Activated naive CD8-positive, alpha-beta T cell treated with anti-CD3 and anti-CD28 coated beads, Interleukin-2, amount 50 U/mL, for 24 hours (primary cell): Measurements from ENCODE around the gene RGSL1.
"Not testable (repeated sequence)": the region's sequence is repeated elsewhere in the genome, so short reads cannot be mapped to it uniquely, and the experiment has no call there.

Experiments
- ATAC-seq: fragments of 150-1000 bp; cut with Tn5 transposase; one replicate; pipeline ENCODE4 v1.10.0; 2021
- DNase-seq: peaks from one replicate; pipeline ENCODE4 v3.0.0; 2021
- H3K27ac Mint-ChIP-seq: one replicate; pipeline ENCODE4 v1.8.0; 2021; ENCODE audit warnings: mild to moderate bottlenecking, mixed read lengths
- H3K27me3 Mint-ChIP-seq: one replicate; pipeline ENCODE4 v1.8.0; 2021; ENCODE audit warnings: mixed read lengths
- H3K36me3 Mint-ChIP-seq: one replicate; pipeline ENCODE4 v1.8.0; 2021; ENCODE audit warnings: low read depth, mixed read lengths
- H3K4me1 Mint-ChIP-seq: one replicate; pipeline ENCODE4 v1.8.0; 2021; ENCODE audit warnings: mixed read lengths
- H3K4me3 Mint-ChIP-seq: one replicate; pipeline ENCODE4 v1.8.0; 2021; ENCODE audit warnings: mild to moderate bottlenecking, moderate library complexity, mixed read lengths
- H3K9me3 Mint-ChIP-seq: one replicate; pipeline ENCODE4 v1.8.0; 2021; ENCODE audit warnings: mixed read lengths

RGSL1 gene

DNA sequence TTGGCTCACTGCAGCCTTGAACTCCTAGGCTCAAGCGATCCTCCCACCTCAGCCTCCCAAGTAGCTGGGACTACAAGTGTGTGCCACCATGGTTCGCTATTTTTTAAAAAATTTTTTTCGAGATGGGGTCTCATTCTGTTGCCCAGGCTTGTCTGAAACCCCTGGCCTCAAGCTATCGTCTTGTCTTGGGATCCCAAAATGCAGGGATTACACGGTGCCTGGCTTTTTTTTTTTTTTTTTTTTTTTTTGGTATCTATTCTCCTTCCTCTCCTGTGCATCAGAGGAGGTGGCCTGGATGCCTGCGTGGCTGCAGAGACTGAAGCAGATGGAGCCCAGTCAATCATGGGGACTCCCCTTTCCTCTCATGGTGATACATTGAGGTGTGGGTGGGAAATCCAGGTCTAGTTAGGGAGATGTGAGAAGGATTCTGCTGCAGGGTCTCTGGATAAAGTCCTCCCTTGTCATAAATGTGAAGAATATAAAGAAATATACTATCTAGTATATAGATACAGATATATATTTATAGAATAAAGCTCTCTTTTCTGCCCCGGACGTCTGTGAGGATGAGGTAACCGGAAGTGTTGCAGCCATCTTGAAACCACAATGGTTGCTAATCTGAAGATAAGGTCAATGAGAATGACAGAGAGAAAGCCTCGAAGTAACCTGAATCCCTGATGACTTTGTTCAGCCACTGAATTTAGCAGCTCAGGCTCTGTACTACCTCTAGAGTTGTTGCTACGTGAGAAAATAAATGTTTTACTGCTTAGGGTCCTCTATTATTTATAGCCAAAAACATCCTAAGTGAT, 19.5 kb upstream of the RGSL1 start:
- H3K4me3 Mint-ChIP-seq, result peak overlapping the region; percentile 15
- H3K9me3 Mint-ChIP-seq, result no peaks in the 10 kb centered on the region
- ATAC-seq, result peak; percentile 81
- H3K27me3 Mint-ChIP-seq, result no peaks in the 10 kb centered on the region
- H3K36me3 Mint-ChIP-seq, result no peaks in the 10 kb centered on the region
- H3K27ac Mint-ChIP-seq, result peak overlapping the region; percentile 5
- DNase-seq, result peak; percentile 40
- peaks cover 22% of the 10 kb centered on the region for H3K4me1 Mint-ChIP-seq

DNA sequence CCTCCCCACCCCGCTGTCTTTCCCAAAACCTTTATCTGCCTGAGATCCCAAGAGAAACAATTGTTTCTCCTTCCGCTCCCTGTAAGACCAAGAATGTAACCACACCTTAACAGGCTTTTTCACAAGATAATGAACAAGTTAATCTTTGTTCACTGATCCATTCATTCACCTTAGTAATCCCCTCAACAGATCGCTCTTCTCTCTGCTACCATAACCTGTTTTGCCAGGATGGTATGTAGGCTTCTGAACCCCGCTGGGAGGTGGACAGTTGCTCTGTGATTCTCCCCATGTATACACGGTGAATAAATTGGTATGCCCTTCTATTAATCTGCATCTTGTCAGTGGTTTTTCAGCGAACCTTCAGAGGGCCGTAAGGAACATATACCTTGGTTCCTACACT, 18.7 kb upstream of the RGSL1 start:
- Mint-ChIP-seq H3K9me3 (no peaks in the 10 kb centered on the region), H3K4me3 (no peak overlapping the region), H3K27ac (no peak overlapping the region), H3K4me1 (peaks cover 20% of the 10 kb centered on the region), H3K36me3 (no peaks in the 10 kb centered on the region), H3K27me3 (no peaks in the 10 kb centered on the region)
- DNase-seq (no peak), ATAC-seq (no peak)

DNA sequence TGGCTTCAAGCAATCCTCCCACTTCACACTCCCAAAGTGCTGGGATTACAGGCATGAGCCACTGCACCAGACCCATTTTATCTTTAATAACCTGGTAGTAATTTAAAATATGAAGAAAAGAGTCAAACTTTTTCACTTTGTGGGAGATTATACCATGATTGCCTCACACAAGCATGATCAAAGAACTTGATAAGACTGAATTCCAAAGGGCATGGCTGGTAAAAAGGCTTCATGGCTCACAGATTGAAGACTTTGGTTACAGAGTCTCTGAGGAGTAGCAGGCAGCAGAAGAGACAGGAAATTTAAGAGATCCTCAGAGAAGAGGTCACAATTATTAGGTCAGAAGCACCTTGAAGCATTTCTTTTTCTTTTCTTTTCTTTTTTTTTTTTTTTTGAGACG, 16.4 kb upstream of the RGSL1 start:
- ATAC-seq (no peak), DNase-seq (no peak)
- H3K4me1 Mint-ChIP-seq, result peaks cover 15% of the 10 kb centered on the region
- no peak overlapping the region for H3K27ac Mint-ChIP-seq
- H3K4me3 Mint-ChIP-seq, result no peak overlapping the region
- no peaks in the 10 kb centered on the region for H3K36me3 Mint-ChIP-seq
- peaks cover 2% of the 10 kb centered on the region for H3K27me3 Mint-ChIP-seq
- H3K9me3 Mint-ChIP-seq, result peaks cover 4% of the 10 kb centered on the region

DNA sequence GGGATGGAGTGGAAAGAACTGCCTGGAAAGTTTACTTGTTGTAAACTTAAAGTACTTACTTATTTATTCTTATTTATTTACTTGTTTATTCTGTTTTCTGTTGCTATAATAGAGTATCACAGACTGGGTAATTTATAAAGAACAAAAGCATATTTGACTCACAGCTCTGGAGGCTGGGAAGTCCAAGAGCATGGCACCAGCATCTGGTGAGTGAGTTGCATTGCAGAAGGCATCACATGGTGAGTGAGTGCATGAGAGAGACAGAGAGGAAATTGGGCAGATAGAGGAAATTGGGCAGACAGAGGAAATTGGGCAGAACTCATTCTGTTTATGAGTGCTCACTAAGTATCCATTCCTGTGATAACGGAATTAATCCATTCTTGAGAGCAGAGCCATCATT, 11.6 kb upstream of the RGSL1 start:
- Mint-ChIP-seq H3K27ac (no peak overlapping the region), H3K4me3 (no peak overlapping the region), H3K27me3 (peaks cover 2% of the 10 kb centered on the region), H3K36me3 (no peaks in the 10 kb centered on the region), H3K4me1 (no peaks in the 10 kb centered on the region), H3K9me3 (peaks cover 4% of the 10 kb centered on the region)
- DNase-seq, result no peak
- ATAC-seq, result no peak

DNA sequence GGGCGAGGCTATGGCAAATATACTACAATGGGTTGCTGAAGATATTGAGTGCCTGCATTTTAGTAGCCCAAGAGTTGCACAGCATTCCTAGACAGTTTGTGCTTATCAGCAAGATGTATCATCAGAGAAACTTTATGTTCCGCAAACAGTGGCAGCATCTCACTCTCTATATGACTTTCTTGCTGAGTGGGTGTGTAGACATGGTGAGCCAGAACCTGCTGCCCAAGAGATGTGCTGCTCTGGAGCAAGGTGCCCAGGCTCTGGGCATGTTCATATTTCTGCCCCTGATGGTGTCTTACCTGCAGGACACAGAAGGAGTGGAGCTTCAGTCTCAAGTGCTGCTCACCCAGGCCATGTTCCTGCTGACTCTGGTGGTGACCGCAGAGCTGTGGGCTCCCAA, 8.2 kb upstream of the RGSL1 start:
- ATAC-seq (peak; percentile 43), DNase-seq (no peak)
- peaks cover 2% of the 10 kb centered on the region for H3K27me3 Mint-ChIP-seq
- no peak overlapping the region for H3K4me3 Mint-ChIP-seq
- no peak overlapping the region for H3K27ac Mint-ChIP-seq
- no peaks in the 10 kb centered on the region for H3K4me1 Mint-ChIP-seq
- H3K36me3 Mint-ChIP-seq, result no peaks in the 10 kb centered on the region
- peaks cover 4% of the 10 kb centered on the region for H3K9me3 Mint-ChIP-seq

DNA sequence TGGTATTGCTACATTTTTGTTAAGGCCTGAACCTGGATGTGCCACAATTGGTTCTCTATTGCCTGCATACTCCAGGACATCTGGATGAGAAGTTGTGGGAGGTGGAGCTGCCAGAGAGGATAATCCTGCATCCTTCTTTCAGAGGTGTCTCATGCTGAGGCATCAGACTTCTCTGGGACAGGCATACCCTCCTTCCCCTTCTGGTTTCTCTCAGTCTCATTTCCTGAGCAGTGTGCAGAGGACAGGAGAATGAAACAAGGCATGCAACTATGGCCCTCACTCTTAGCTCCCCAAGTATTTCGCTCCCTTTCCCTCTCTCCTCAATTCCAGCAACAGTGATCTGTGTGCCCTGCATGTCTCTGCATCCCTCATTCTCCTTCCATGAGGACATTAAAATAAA, 7.6 kb upstream of the RGSL1 start:
- no peak for ATAC-seq
- peaks cover 4% of the 10 kb centered on the region for H3K9me3 Mint-ChIP-seq
- H3K4me3 Mint-ChIP-seq, result no peak overlapping the region
- DNase-seq, result no peak
- H3K4me1 Mint-ChIP-seq, result no peaks in the 10 kb centered on the region
- no peaks in the 10 kb centered on the region for H3K36me3 Mint-ChIP-seq
- no peak overlapping the region for H3K27ac Mint-ChIP-seq
- H3K27me3 Mint-ChIP-seq, result peaks cover 2% of the 10 kb centered on the region

DNA sequence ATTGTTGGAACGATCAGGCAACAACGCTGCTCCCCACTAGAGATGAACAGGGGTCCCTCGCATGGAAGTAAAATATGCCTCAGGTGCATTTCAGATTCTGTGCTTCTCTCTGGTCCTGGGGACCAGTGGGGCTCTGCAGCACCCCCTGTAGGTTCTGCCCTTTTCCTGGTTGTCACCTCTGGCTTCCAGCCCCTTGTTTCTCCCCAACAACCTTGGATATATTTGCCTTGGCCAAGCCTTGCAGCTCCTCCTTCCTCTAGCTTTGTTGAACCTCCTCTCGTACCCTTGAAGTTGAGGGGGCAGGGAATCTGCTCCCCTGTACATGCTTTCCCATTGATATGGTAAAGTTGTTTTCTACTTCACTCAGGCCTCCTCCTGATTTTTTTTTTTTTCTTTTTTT, 5.4 kb upstream of the RGSL1 start:
- no peaks in the 10 kb centered on the region for H3K36me3 Mint-ChIP-seq
- H3K27ac Mint-ChIP-seq, result no peak overlapping the region
- no peak overlapping the region for H3K4me3 Mint-ChIP-seq
- H3K27me3 Mint-ChIP-seq, result no peaks in the 10 kb centered on the region
- no peaks in the 10 kb centered on the region for H3K4me1 Mint-ChIP-seq
- DNase-seq (no peak), ATAC-seq (no peak)
- H3K9me3 Mint-ChIP-seq, result no peaks in the 10 kb centered on the region

DNA sequence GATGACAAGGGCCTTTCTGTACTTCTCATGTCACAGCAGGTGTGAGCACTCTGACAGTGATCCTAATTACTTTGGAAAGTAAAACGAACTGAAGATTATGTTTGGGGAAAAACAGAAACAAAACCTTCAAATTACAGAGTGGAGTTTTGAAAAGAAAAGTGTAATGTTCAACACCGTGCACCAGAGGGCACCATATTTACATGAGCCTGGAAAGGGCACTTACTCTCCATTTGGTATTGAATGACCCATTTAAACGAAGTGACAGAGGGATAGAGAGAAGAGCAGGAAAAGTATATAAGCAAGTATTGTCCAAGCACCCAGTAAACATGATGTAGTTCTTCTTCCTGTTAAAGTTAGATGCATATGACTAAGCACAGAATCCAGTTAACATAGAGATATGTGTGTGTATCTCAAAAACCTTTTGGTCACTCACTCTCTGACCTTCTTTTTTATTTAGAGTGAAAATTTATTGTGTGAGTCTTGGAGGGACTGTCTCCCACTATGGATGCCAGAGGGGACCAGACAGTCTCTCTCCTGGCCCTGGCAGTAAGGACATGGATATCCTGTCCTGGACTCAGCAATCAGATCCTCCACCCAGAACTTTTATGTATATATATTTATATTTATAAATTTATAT, 3.8 kb upstream of the RGSL1 start:
- Mint-ChIP-seq H3K27me3 (no peaks in the 10 kb centered on the region), H3K4me3 (no peak overlapping the region), H3K36me3 (no peaks in the 10 kb centered on the region), H3K4me1 (no peaks in the 10 kb centered on the region), H3K9me3 (no peaks in the 10 kb centered on the region), H3K27ac (no peak overlapping the region)
- peak; percentile 38 for DNase-seq
- no peak for ATAC-seq

DNA sequence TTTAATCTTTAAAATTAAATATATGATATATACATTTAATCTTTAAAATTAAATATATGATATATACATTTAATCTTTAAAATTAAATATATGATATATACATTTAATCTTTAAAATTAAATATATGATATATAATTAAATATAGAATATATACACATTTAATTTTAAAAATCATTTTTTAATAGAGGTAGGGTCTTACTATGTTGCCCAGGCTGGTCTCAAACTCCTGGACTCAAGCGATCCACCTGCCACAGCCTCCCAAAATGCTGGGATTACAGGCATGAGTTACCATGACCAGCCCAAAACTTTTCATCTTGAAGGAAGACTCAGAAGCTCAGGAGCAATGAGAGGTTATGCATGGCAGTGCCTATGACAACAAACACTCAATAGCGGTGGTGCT, 2.8 kb upstream of the RGSL1 start:
- H3K36me3 Mint-ChIP-seq, H3K4me1 Mint-ChIP-seq, H3K27ac Mint-ChIP-seq, H3K9me3 Mint-ChIP-seq, ATAC-seq, DNase-seq, H3K4me3 Mint-ChIP-seq, H3K27me3 Mint-ChIP-seq: not testable (repeated sequence)

DNA sequence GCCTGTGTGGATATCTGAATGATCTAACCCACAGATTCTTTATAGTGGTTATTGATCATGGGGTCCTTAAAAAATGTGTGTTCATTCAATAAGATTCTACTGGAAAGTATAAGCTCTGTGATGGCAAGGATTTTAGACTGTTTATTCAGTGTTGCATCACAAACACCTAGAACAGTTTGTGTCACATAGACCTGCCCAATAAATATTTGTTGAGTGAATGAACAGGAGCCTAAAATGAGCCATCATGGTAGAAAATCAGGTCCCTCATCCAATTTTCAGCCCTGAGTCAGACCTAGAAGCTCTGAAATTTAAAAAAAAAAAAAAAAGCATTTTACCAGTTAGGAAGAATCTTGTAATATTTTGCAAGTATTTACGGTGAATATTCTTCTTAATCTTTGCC, 2.3 kb upstream of the RGSL1 start:
- H3K36me3 Mint-ChIP-seq, result no peaks in the 10 kb centered on the region
- DNase-seq (no peak), ATAC-seq (no peak)
- H3K27me3 Mint-ChIP-seq, result no peaks in the 10 kb centered on the region
- H3K4me3 Mint-ChIP-seq, result no peak overlapping the region
- no peaks in the 10 kb centered on the region for H3K9me3 Mint-ChIP-seq
- H3K27ac Mint-ChIP-seq, result no peak overlapping the region
- H3K4me1 Mint-ChIP-seq, result no peaks in the 10 kb centered on the region

DNA sequence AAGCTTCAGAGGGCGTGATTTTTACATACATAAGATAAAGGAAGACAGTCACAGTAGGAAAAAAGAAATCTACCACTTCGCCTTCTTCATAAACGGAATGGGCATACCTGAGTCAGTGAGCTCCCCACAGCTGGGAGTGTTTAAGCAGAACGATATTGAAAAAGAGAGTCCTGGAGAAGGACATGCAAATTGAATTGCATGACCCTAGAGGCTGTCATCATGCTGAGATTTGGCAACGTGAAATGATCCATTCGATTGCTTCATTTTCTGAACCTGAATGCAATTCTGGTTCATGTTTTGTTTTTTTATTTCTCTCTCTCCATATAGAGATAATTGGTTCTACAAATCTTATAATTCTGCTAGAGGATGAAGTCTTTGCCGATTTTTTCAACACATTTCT, 3.7 kb downstream of the RGSL1 start:
- Mint-ChIP-seq H3K36me3 (no peaks in the 10 kb centered on the region), H3K4me1 (no peaks in the 10 kb centered on the region), H3K9me3 (no peaks in the 10 kb centered on the region), H3K27ac (no peak overlapping the region), H3K4me3 (no peak overlapping the region), H3K27me3 (peaks cover 6% of the 10 kb centered on the region)
- DNase-seq, result no peak
- ATAC-seq, result no peak

DNA sequence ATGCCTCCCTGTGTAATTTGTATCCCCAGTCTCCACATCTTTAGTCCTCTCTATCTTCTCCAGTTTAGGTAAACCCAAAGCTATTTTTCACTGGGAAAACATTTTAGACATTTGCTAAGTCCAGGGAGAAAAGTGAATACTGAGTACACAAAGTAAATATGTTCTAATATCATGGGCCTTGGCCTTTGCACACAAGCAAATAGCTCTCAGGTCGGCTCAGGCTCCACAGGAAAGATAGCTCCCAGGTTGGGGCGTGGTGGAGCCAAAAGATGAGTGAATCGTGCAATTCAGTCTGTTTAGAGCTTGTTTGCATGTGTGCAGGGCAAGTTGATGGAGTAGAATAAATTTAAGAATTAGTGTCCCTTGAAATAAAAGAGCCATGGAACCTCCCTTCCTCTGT, 7.9 kb downstream of the RGSL1 start:
- no peak overlapping the region for H3K27ac Mint-ChIP-seq
- DNase-seq, result no peak
- no peaks in the 10 kb centered on the region for H3K4me1 Mint-ChIP-seq
- no peak for ATAC-seq
- H3K36me3 Mint-ChIP-seq, result no peaks in the 10 kb centered on the region
- H3K27me3 Mint-ChIP-seq, result peaks cover 22% of the 10 kb centered on the region
- no peaks in the 10 kb centered on the region for H3K9me3 Mint-ChIP-seq
- no peak overlapping the region for H3K4me3 Mint-ChIP-seq

DNA sequence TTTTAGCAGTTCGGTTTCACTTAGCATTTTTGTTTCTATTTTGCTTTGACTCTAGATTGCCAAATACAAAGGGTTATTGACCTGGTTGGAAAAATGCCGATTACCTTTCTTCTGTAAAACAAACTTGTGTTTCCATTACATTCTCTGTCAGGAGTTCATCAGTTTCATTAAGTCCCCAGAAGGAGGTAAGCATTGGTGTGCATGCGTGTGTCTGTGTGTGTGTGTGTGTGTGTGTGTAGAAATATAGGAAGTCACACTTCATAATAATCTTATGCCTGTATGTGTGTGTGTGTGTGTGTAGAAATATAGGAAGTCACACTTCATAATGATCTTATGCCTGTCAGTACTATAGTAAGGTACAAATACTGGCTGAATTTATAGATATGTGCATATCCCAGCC, 10.0 kb downstream of the RGSL1 start:
- DNase-seq, result no peak
- Mint-ChIP-seq H3K4me3 (no peak overlapping the region), H3K27me3 (peaks cover 28% of the 10 kb centered on the region), H3K9me3 (no peaks in the 10 kb centered on the region), H3K36me3 (no peaks in the 10 kb centered on the region), H3K4me1 (no peaks in the 10 kb centered on the region), H3K27ac (no peak overlapping the region)
- no peak for ATAC-seq

DNA sequence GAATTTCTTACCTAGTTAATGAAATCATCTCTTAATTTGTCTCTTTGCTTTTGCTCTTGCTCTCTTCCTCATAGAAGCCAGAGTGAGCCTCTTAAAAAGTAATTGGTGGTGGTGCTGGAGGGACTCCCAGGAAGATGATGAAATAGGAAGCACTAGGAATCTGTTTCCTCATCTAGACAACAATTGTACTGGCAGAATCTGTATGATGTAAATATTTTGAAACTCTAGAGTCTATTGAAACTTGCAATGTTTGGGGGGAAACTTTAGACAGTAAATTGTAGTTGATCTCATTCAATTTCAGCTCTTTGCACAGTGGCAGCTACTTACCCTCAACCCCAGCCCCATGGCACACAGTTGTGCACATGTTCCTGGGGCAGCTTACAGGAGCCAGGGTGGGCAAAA, 10.6 kb downstream of the RGSL1 start:
- Mint-ChIP-seq H3K4me3 (no peak overlapping the region), H3K9me3 (no peaks in the 10 kb centered on the region), H3K4me1 (no peaks in the 10 kb centered on the region), H3K27ac (no peak overlapping the region), H3K36me3 (no peaks in the 10 kb centered on the region), H3K27me3 (peaks cover 26% of the 10 kb centered on the region)
- ATAC-seq (no peak), DNase-seq (no peak)

DNA sequence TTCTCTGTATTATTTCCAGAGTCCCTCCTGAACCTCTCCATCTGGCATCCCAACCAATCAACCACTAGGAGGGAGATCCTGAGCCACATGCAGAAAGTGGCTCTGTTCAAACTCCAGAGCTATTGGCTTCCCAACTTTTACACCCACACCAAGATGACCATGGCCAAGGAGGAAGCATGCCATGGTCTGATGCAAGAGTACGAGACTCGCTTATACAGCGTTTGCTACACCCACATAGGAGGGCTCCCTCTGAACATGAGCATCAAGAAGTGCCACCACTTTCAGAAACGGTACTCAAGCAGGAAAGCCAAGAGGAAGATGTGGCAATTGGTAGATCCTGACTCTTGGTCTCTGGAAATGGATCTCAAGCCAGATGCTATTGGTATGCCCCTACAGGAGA, 23.6 kb downstream of the RGSL1 start:
- ATAC-seq, result no peak
- H3K9me3 Mint-ChIP-seq, result peaks cover 11% of the 10 kb centered on the region

More for the DNA sequence above, 23.6 kb downstream of the RGSL1 start:
- Mint-ChIP-seq H3K27ac (no peak overlapping the region), H3K4me3 (no peak overlapping the region), H3K4me1 (no peaks in the 10 kb centered on the region), H3K27me3 (peaks cover 10% of the 10 kb centered on the region), H3K36me3 (no peaks in the 10 kb centered on the region)
- no peak for DNase-seq
